HEK293 (cell line): ENCODE data around the gene PPP4R2.

ENCODE experiments used
- CTCF ChIA-PET: fragments of 350-600 bp; formaldehyde crosslinking; extraction: SDS; loops from one replicate; lab custom pipeline; 2021; ENCODE audit warnings: antibody characterized with exemption; lab: Yijun Ruan, JAX
- POLR2A ChIA-PET: fragments of 300-600 bp; formaldehyde crosslinking; extraction: SDS; loops from one replicate; lab custom pipeline; 2020; ENCODE audit warnings: antibody characterized with exemption, inconsistent platforms; lab: Yijun Ruan, JAX
- H3K27ac ChIP-seq: fragments of 200-500 bp; sonication (Bioruptor generic); 2 replicates; pipeline ENCODE4 v1.5.1; 2014; ENCODE audit warnings: low read depth, low read length, control low read depth, inconsistent platforms; ENCODE audit errors: extremely low read depth
- H3K36me3 ChIP-seq, 2 experiments: fragments of 200-500 bp in 1 of 2; sonication (Bioruptor generic) in 1 of 2; 1 replicate in 1 of 2; 2 replicates in 1 of 2; pipeline ENCODE4 v1.5.1; 2014 to 2017; ENCODE audit warnings: inconsistent platforms in 2 of 2, low read length in 2 of 2; ENCODE audit not compliant: control insufficient read depth in 2 of 2, insufficient read depth in 1 of 2
- H3K4me1 ChIP-seq: fragments of 200-500 bp; sonication (Bioruptor generic); 2 replicates; pipeline ENCODE4 v1.5.1; 2014; ENCODE audit warnings: mild to moderate bottlenecking, low read length, inconsistent platforms; ENCODE audit not compliant: control insufficient read depth, insufficient read depth
- H3K4me3 ChIP-seq: 2 replicates; pipeline ENCODE4 v1.5.1; 2011; ENCODE audit warnings: low read depth, mild to moderate bottlenecking, control low read depth, low read length, moderate library complexity
- H3K9me3 ChIP-seq: fragments of 200-500 bp; sonication (Bioruptor generic); 2 replicates; pipeline ENCODE4 v1.5.1; 2014; ENCODE audit warnings: low read depth, low read length, inconsistent platforms; ENCODE audit not compliant: control insufficient read depth, insufficient read depth
- FEZF1 ChIP-seq: fragments of 450-650 bp; formaldehyde crosslinking; IDR thresholded peaks from 2 replicates; pipeline ENCODE4 v1.5.1; 2016; ENCODE audit warnings: missing biosample characterization, missing genetic modification characterization
- IKZF3 ChIP-seq: fragments of 450-650 bp; IDR thresholded peaks from 2 replicates; pipeline ENCODE4 v1.5.0; 2018; ENCODE audit warnings: missing biosample characterization, mild to moderate bottlenecking, missing genetic modification characterization, moderate library complexity
- PRDM1 ChIP-seq: fragments of 450-650 bp; formaldehyde crosslinking; IDR thresholded peaks from 2 replicates; pipeline ENCODE4; 2016; ENCODE audit warnings: missing biosample characterization, missing genetic modification characterization
- SCRT2 ChIP-seq: fragments of 450-650 bp; formaldehyde crosslinking; IDR thresholded peaks from 2 replicates; pipeline ENCODE4 v1.5.1; 2016; ENCODE audit warnings: missing biosample characterization, missing genetic modification characterization
- WT1 ChIP-seq: fragments of 450-650 bp; formaldehyde crosslinking; IDR thresholded peaks from 2 replicates; pipeline ENCODE4 v1.5.1; 2016; ENCODE audit warnings: missing biosample characterization, missing genetic modification characterization
- ZBTB17 ChIP-seq: fragments of 450-650 bp; formaldehyde crosslinking; IDR thresholded peaks from 2 replicates; pipeline ENCODE4 v1.5.1; 2016; ENCODE audit warnings: missing biosample characterization, missing genetic modification characterization
- ZBTB8A ChIP-seq: fragments of 450-650 bp; formaldehyde crosslinking; IDR thresholded peaks from 2 replicates; pipeline ENCODE4 v1.5.1; 2016; ENCODE audit warnings: missing biosample characterization, missing genetic modification characterization
- ZFP37 ChIP-seq: fragments of 450-650 bp; formaldehyde crosslinking; IDR thresholded peaks from 2 replicates; pipeline ENCODE4 v1.5.1; 2016; ENCODE audit warnings: missing biosample characterization, missing genetic modification characterization
- ZFP41 ChIP-seq: fragments of 450-650 bp; formaldehyde crosslinking; IDR thresholded peaks from 2 replicates; pipeline ENCODE4 v1.5.1; 2016; ENCODE audit warnings: missing biosample characterization, missing genetic modification characterization, borderline replicate concordance
- ZNF132 ChIP-seq: fragments of 450-650 bp; formaldehyde crosslinking; IDR thresholded peaks from 2 replicates; pipeline ENCODE4 v1.5.1; 2017; ENCODE audit warnings: missing biosample characterization, missing genetic modification characterization, borderline replicate concordance
- ZNF140 ChIP-seq: fragments of 450-650 bp; formaldehyde crosslinking; IDR thresholded peaks from 2 replicates; pipeline ENCODE4 v1.5.1; 2016; ENCODE audit warnings: missing biosample characterization, missing genetic modification characterization
- ZNF239 ChIP-seq: fragments of 450-650 bp; formaldehyde crosslinking; IDR thresholded peaks from 2 replicates; pipeline ENCODE4 v1.5.1; 2016; ENCODE audit warnings: missing biosample characterization, missing genetic modification characterization
- ZNF248 ChIP-seq: fragments of 450-650 bp; formaldehyde crosslinking; IDR thresholded peaks from 2 replicates; pipeline ENCODE4 v1.5.1; 2017; ENCODE audit warnings: missing biosample characterization, missing genetic modification characterization
- ZNF292 ChIP-seq: fragments of 450-650 bp; formaldehyde crosslinking; IDR thresholded peaks from 2 replicates; pipeline ENCODE4 v1.5.1; 2016; ENCODE audit warnings: low read depth, missing biosample characterization, missing genetic modification characterization, borderline replicate concordance
- ZNF302 ChIP-seq: fragments of 450-650 bp; formaldehyde crosslinking; IDR thresholded peaks from 2 replicates; pipeline ENCODE4 v1.5.1; 2016; ENCODE audit warnings: missing biosample characterization, missing genetic modification characterization, low read depth
- ZNF37A ChIP-seq: fragments of 450-650 bp; IDR thresholded peaks from 2 replicates; pipeline ENCODE4 v1.5.1; 2018; ENCODE audit warnings: missing biosample characterization, missing genetic modification characterization
- ZNF571 ChIP-seq: fragments of 450-650 bp; formaldehyde crosslinking; IDR thresholded peaks from 2 replicates; pipeline ENCODE4 v1.5.0; 2017; ENCODE audit warnings: missing biosample characterization, missing genetic modification characterization
- ZNF600 ChIP-seq: fragments of 450-650 bp; formaldehyde crosslinking; IDR thresholded peaks from 2 replicates; pipeline ENCODE4 v1.5.1; 2016; ENCODE audit warnings: missing biosample characterization, missing genetic modification characterization
- ZNF624 ChIP-seq: fragments of 450-650 bp; formaldehyde crosslinking; IDR thresholded peaks from 2 replicates; pipeline ENCODE4 v1.5.1; 2017; ENCODE audit warnings: missing biosample characterization, missing genetic modification characterization
- ZNF768 ChIP-seq: fragments of 450-650 bp; formaldehyde crosslinking; IDR thresholded peaks from 2 replicates; pipeline ENCODE4 v1.5.1; 2018; ENCODE audit warnings: missing biosample characterization, mild to moderate bottlenecking, missing genetic modification characterization
- ZNF792 ChIP-seq: fragments of 450-650 bp; formaldehyde crosslinking; IDR thresholded peaks from 2 replicates; pipeline ENCODE4 v1.5.1; 2016; ENCODE audit warnings: missing biosample characterization, missing genetic modification characterization
- ZNF843 ChIP-seq: fragments of 450-650 bp; formaldehyde crosslinking; IDR thresholded peaks from 2 replicates; pipeline ENCODE4 v1.5.1; 2016; ENCODE audit warnings: missing biosample characterization, missing genetic modification characterization
- TF ChIP-seq, protein P1 (sequence below): fragments of 450-650 bp; formaldehyde crosslinking; IDR thresholded peaks from 2 replicates; pipeline ENCODE4 v1.5.1; 2016; ENCODE audit warnings: missing biosample characterization, missing genetic modification characterization
- TF ChIP-seq, protein P2 (sequence below): fragments of 450-650 bp; formaldehyde crosslinking; IDR thresholded peaks from 2 replicates; pipeline ENCODE4 v1.5.1; 2016; ENCODE audit warnings: missing biosample characterization, missing genetic modification characterization
- TF ChIP-seq, protein P3 (sequence below): fragments of 450-650 bp; formaldehyde crosslinking; IDR thresholded peaks from 2 replicates; pipeline ENCODE4 v1.5.1; 2016; ENCODE audit warnings: missing biosample characterization, missing genetic modification characterization

PPP4R2 gene

DNA sequence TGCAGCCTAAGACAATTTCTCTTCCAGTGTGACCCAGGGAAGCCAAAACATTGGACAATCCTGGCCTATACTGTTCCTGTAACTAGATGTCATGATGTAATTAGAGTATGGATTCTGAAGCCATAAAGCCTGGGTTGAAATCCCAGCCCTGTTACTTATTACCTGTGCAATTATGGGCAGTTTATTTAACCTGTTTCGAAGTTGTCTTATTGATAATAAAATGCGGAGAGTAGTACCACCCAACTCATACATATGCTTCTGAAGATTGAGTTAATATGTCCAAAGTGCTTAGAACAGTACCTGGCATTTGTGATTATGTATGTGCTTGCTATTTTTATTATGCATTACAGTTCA, 30.1 kb downstream of the PPP4R2 start (continued):
- TF ChIP-seq ZNF843 (tag by site-specific recombination) (no peak), ZNF571 (tag by site-specific recombination) (no peak), SCRT2 (tag by site-specific recombination) (no peak), ZNF792 (tag by site-specific recombination) (no peak), FEZF1 (tag by site-specific recombination) (no peak)
- TF ChIP-seq, protein P1, sequence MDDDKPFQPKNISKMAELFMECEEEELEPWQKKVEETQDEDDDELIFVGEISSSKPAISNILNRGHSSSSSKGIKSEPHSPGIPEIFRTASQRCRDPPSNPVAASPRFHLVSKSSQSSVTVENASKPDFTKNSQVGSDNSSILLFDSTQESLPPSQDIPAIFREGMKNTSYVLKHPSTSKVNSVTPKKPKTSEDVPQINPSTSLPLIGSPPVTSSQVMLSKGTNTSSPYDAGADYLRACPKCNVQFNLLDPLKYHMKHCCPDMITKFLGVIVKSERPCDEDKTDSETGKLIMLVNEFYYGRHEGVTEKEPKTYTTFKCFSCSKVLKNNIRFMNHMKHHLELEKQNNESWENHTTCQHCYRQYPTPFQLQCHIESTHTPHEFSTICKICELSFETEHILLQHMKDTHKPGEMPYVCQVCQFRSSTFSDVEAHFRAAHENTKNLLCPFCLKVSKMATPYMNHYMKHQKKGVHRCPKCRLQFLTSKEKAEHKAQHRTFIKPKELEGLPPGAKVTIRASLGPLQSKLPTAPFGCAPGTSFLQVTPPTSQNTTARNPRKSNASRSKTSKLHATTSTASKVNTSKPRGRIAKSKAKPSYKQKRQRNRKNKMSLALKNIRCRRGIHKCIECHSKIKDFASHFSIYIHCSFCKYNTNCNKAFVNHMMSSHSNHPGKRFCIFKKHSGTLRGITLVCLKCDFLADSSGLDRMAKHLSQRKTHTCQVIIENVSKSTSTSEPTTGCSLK (tag by site-specific recombination): no peak

DNA sequence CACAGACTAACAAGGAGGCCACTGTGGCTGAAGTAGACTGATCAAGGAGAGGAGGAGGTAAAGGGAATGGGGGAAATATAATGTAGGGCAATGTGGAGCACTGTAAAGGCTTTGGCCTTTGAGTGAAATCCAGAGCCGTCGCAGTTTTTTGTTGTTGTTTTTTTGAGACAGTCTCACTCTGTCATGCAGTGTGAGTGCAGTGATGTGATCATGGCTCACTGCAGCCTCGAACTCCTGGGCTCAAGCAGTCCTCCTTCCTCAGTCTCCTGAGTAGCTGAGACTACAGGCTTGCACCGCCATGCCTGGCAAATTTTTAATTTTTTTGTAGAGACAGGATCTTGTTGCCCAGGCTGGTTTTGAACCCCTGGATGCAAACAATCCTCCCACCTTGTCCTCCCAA, 32.2 kb downstream of the PPP4R2 start:
- Histone ChIP-seq H3K9me3 (no peaks in the 10 kb centered on the region), H3K4me3 (no peak overlapping the region), H3K36me3 (no peaks in the 10 kb centered on the region), H3K27ac (no peak overlapping the region), H3K4me1 (peaks cover 7% of the 10 kb centered on the region)
- TF ChIP-seq ZNF600 (no peak), ZNF768 (tag by site-specific recombination) (no peak), ZNF292 (no peak), ZNF624 (tag by site-specific recombination) (no peak), ZNF248 (tag by site-specific recombination) (no peak), ZNF302 (tag by site-specific recombination) (no peak), ZFP37 (tag by site-specific recombination) (no peak), WT1 (tag by site-specific recombination) (no peak), ZNF140 (tag by site-specific recombination) (no peak), ZNF239 (tag by site-specific recombination) (no peak)
- TF ChIP-seq, protein P2, sequence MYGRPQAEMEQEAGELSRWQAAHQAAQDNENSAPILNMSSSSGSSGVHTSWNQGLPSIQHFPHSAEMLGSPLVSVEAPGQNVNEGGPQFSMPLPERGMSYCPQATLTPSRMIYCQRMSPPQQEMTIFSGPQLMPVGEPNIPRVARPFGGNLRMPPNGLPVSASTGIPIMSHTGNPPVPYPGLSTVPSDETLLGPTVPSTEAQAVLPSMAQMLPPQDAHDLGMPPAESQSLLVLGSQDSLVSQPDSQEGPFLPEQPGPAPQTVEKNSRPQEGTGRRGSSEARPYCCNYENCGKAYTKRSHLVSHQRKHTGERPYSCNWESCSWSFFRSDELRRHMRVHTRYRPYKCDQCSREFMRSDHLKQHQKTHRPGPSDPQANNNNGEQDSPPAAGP (tag by site-specific recombination): no peak
- TF ChIP-seq, protein P3, sequence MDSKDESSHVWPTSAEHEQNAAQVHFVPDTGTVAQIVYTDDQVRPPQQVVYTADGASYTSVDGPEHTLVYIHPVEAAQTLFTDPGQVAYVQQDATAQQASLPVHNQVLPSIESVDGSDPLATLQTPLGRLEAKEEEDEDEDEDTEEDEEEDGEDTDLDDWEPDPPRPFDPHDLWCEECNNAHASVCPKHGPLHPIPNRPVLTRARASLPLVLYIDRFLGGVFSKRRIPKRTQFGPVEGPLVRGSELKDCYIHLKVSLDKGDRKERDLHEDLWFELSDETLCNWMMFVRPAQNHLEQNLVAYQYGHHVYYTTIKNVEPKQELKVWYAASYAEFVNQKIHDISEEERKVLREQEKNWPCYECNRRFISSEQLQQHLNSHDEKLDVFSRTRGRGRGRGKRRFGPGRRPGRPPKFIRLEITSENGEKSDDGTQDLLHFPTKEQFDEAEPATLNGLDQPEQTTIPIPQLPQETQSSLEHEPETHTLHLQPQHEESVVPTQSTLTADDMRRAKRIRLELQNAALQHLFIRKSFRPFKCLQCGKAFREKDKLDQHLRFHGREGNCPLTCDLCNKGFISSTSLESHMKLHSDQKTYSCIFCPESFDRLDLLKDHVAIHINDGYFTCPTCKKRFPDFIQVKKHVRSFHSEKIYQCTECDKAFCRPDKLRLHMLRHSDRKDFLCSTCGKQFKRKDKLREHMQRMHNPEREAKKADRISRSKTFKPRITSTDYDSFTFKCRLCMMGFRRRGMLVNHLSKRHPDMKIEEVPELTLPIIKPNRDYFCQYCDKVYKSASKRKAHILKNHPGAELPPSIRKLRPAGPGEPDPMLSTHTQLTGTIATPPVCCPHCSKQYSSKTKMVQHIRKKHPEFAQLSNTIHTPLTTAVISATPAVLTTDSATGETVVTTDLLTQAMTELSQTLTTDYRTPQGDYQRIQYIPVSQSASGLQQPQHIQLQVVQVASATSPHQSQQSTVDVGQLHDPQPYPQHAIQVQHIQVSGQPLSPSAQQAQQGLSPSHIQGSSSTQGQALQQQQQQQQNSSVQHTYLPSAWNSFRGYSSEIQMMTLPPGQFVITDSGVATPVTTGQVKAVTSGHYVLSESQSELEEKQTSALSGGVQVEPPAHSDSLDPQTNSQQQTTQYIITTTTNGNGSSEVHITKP (tag by site-specific recombination): no peak
- ChIA-PET POLR2A (no interaction called here), CTCF (interaction anchor here (0.6 kb wide), 1 partner anchor 55 kb away, joined by 3 read pairs; no protein-coding TSS in a partner anchor)

DNA sequence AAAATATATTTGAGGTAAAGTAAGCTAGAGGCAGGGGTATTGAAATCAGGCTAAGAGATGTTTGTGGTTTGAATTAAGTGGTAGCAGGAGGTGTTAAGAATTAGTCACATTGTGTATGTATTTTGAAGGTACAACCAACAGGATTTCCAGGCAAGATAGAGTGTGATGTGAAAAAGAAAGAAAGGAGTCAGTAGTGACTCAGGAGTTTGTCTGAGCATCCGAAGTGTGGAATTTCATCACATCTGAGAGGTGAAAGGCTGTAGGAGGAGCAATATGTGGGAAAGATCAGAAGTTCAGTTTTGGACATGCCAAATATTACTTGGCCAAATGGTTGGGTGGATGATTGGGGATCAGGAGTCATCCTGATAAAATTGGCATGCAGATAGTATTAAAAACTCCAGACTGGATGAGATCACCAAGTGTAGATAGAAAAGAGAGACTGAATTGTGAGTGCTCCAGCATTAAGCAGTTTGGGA, 32.7 kb downstream of the PPP4R2 start:
- TF ChIP-seq IKZF3 (tag by site-specific recombination) (no peak), ZBTB17 (peak; percentile 41; the same call in 1 of the 2 replicates), ZFP41 (tag by site-specific recombination) (no peak), ZNF37A (tag by site-specific recombination) (no peak), ZNF600 (0 out of 2 replicates have a peak, but pooled peaks have one; percentile 27), ZBTB8A (tag by site-specific recombination) (no peak), PRDM1 (tag by site-specific recombination) (peak; percentile 50), ZNF132 (tag by site-specific recombination) (no peak)
- Histone ChIP-seq H3K9me3 (no peaks in the 10 kb centered on the region), H3K4me1 (peaks cover 7% of the 10 kb centered on the region), H3K4me3 (no peak overlapping the region), H3K36me3 (no peaks in the 10 kb centered on the region), H3K27ac (no peak overlapping the region; the same call in 1 of the 2 replicates)
- POLR2A ChIA-PET: no interaction called here
- CTCF ChIA-PET: no interaction called here
